EL (cell line): Measurements from ENCODE around the gene NELFA.

ENCODE experiments used
- DNase-seq: peaks from one replicate; pipeline ENCODE4 v3.0.0-alpha.2; 2016

The NELFA gene

GRCh38 chr4:1981251-1982058 lies 27.3 kb downstream of the NELFA start:
- DNase-seq: no peak

- no peak for DNase-seq
Measured at GRCh38 chr4:1980561-1981041, 28.2 kb downstream of the NELFA start.

- DNase-seq: no peak
Measured at GRCh38 chr4:1979477-1980196, 29.1 kb downstream of the NELFA start.

- no peak for DNase-seq
Measured at GRCh38 chr4:1978741-1979476, 29.9 kb downstream of the NELFA start.

GRCh38 chr4:1978226-1978625 lies 30.5 kb downstream of the NELFA start:
- no peak for DNase-seq

- DNase-seq: no peak
Measured at GRCh38 chr4:1976416-1977352, 32.1 kb downstream of the NELFA start.

GRCh38 chr4:1975880-1976279 lies 32.9 kb downstream of the NELFA start:
- DNase-seq: no peak

- DNase-seq: no peak
Measured at GRCh38 chr4:1975391-1975801, 33.4 kb downstream of the NELFA start.

- no peak for DNase-seq
Measured at GRCh38 chr4:1974840-1975239, 33.9 kb downstream of the NELFA start.

- DNase-seq: no peak
Measured at GRCh38 chr4:1973661-1974060, 35.1 kb downstream of the NELFA start.

- no peak for DNase-seq
Measured at GRCh38 chr4:1973218-1973617, 35.6 kb downstream of the NELFA start.

GRCh38 chr4:1972414-1972813 lies 36.4 kb downstream of the NELFA start:
- DNase-seq: no peak

- no peak for DNase-seq
Measured at GRCh38 chr4:1971456-1972200, 37.1 kb downstream of the NELFA start.

- no peak for DNase-seq
Measured at GRCh38 chr4:1970926-1971325, 37.8 kb downstream of the NELFA start.

GRCh38 chr4:1969928-1970723 lies 38.6 kb downstream of the NELFA start:
- DNase-seq: no peak

- no peak for DNase-seq
Measured at GRCh38 chr4:1968686-1969295, 40.0 kb downstream of the NELFA start.

GRCh38 chr4:1967512-1968149 lies 41.1 kb downstream of the NELFA start:
- no peak for DNase-seq

- no peak for DNase-seq
Measured at GRCh38 chr4:1964971-1965370, 43.8 kb downstream of the NELFA start.

- DNase-seq: no peak
Measured at GRCh38 chr4:1964443-1964842, 44.3 kb downstream of the NELFA start.

GRCh38 chr4:1962980-1963379 lies 45.8 kb downstream of the NELFA start:
- DNase-seq: no peak
